Activated CD4-positive, alpha-beta memory T cell treated with anti-CD3 and anti-CD28 coated beads for 36 hours (primary cell): ENCODE measurements around the gene VEZT. TPM values are rescaled to one million over a fixed set of nuclear protein-coding genes. Genes with fewer than 3 reads are reported as not detected.
"Not testable (repeated sequence)": the region's sequence is repeated elsewhere in the genome, so short reads cannot be mapped to it uniquely, and the experiment has no call there.

ENCODE experiments used
- CTCF ChIA-PET: fragments of 350-600 bp; sonication (Branson Sonifier 250); formaldehyde crosslinking; loops from one replicate; lab custom pipeline; 2021; ENCODE audit warnings: antibody characterized with exemption, inconsistent platforms; lab: Charles Lee
- POLR2A ChIA-PET: fragments of 350-600 bp; sonication (Branson Sonifier 250); formaldehyde crosslinking; loops from one replicate; lab custom pipeline; 2021; ENCODE audit warnings: antibody characterized with exemption; lab: Charles Lee
- DNase-seq: peaks from one replicate; pipeline ENCODE4 v3.0.0-alpha.2; 2020
- H3K27ac Mint-ChIP-seq: one replicate; pipeline ENCODE4 v1.8.0; 2021; ENCODE audit warnings: mixed read lengths
- H3K27me3 Mint-ChIP-seq: one replicate; pipeline ENCODE4 v1.8.0; 2021; ENCODE audit warnings: mixed read lengths
- H3K36me3 Mint-ChIP-seq: one replicate; pipeline ENCODE4 v1.8.0; 2021; ENCODE audit warnings: mixed read lengths
- H3K4me1 Mint-ChIP-seq: one replicate; pipeline ENCODE4 v1.8.0; 2021; ENCODE audit warnings: low read depth, mixed read lengths
- H3K4me3 Mint-ChIP-seq: one replicate; pipeline ENCODE4 v1.8.0; 2021; ENCODE audit warnings: mild to moderate bottlenecking, mixed read lengths
- H3K9me3 Mint-ChIP-seq: one replicate; pipeline ENCODE4 v1.8.0; 2021; ENCODE audit warnings: mixed read lengths
- intact Hi-C: fragments of 100-400 bp; cut with micrococcal nuclease; formaldehyde crosslinking; loops from one replicate; pipeline ENCODE4 v1.15.1; 2023
- total RNA-seq, 2 experiments: library from RNA; stranded (reverse); gene quantifications; one replicate each; pipeline ENCODE4 v1.2.3, GENCODE V29; 2021

VEZT gene
- total RNA-seq, 2 experiments from 2014 or later, result 50.7 to 54.4 TPM

GRCh38 chr12:95228617-95229016 is 11.0 kb downstream of the VEZT start:
- peaks cover 32% of the 10 kb centered on the region for H3K4me1 Mint-ChIP-seq
- POLR2A ChIA-PET, result interaction anchor here (0.5 kb wide), 1 partner anchor 270 kb away, joined by 4 read pairs; no protein-coding TSS in a partner anchor
- no peak overlapping the region for H3K27ac Mint-ChIP-seq

GRCh38 chr12:95229636-95230035 is 12.0 kb downstream of the VEZT start:
- no peak overlapping the region for H3K27ac Mint-ChIP-seq
- H3K4me3 Mint-ChIP-seq, result no peak overlapping the region
- no peaks in the 10 kb centered on the region for H3K27me3 Mint-ChIP-seq
- H3K36me3 Mint-ChIP-seq, result peaks cover 6% of the 10 kb centered on the region
- intact Hi-C loops, result no loop called here
- ChIA-PET POLR2A (no interaction called here), CTCF (interaction anchor here (0.7 kb wide), 1 partner anchor 30 kb away, joined by 3 read pairs; no protein-coding TSS in a partner anchor)
- H3K9me3 Mint-ChIP-seq, result no peaks in the 10 kb centered on the region
- no peak for DNase-seq
- H3K4me1 Mint-ChIP-seq, result peaks cover 23% of the 10 kb centered on the region

More at GRCh38 chr12:95228617-95229016, 11.0 kb downstream of the VEZT start:
- Mint-ChIP-seq H3K9me3 (no peaks in the 10 kb centered on the region), H3K4me3 (no peak overlapping the region), H3K27me3 (no peaks in the 10 kb centered on the region), H3K36me3 (peaks cover 4% of the 10 kb centered on the region)
- intact Hi-C loops, result no loop called here
- CTCF ChIA-PET, result interaction anchor here (0.7 kb wide), 1 partner anchor 11 kb away, joined by 3 read pairs; the partner anchor contains the start of genes FGD6 and VEZT
- no peak for DNase-seq

- intact Hi-C loops, result no loop called here
- DNase-seq, result no peak
- no peak overlapping the region for H3K27ac Mint-ChIP-seq
- no peaks in the 10 kb centered on the region for H3K9me3 Mint-ChIP-seq
- no peak overlapping the region for H3K4me3 Mint-ChIP-seq
- POLR2A ChIA-PET, result no interaction called here
- peaks cover 3% of the 10 kb centered on the region for H3K36me3 Mint-ChIP-seq
- H3K27me3 Mint-ChIP-seq, result no peaks in the 10 kb centered on the region
- CTCF ChIA-PET, result no interaction called here
- H3K4me1 Mint-ChIP-seq, result peaks cover 18% of the 10 kb centered on the region
Observed at GRCh38 chr12:95230313-95230712, 12.7 kb downstream of the VEZT start.

GRCh38 chr12:95231190-95231589 is 13.6 kb downstream of the VEZT start:
- POLR2A ChIA-PET, result no interaction called here
- no peak overlapping the region for H3K4me3 Mint-ChIP-seq

GRCh38 chr12:95234187-95234586 is 16.6 kb downstream of the VEZT start:
- intact Hi-C loops, H3K9me3 Mint-ChIP-seq, H3K27ac Mint-ChIP-seq, H3K4me3 Mint-ChIP-seq, CTCF ChIA-PET, H3K27me3 Mint-ChIP-seq, POLR2A ChIA-PET, DNase-seq: not testable (repeated sequence)
- Mint-ChIP-seq H3K36me3 (peaks cover 13% of the 10 kb centered on the region), H3K4me1 (peaks cover 14% of the 10 kb centered on the region)

More at GRCh38 chr12:95231190-95231589, 13.6 kb downstream of the VEZT start:
- Mint-ChIP-seq H3K27ac (no peak overlapping the region), H3K4me1 (peaks cover 18% of the 10 kb centered on the region), H3K36me3 (peaks cover 7% of the 10 kb centered on the region), H3K9me3 (no peaks in the 10 kb centered on the region), H3K27me3 (no peaks in the 10 kb centered on the region)
- CTCF ChIA-PET, result no interaction called here
- intact Hi-C loops, result no loop called here
- DNase-seq, result no peak

GRCh38 chr12:95235621-95236020 is 18.0 kb downstream of the VEZT start:
- POLR2A ChIA-PET, CTCF ChIA-PET, DNase-seq, H3K27ac Mint-ChIP-seq, H3K27me3 Mint-ChIP-seq, H3K4me3 Mint-ChIP-seq, intact Hi-C loops, H3K9me3 Mint-ChIP-seq: not testable (repeated sequence)
- Mint-ChIP-seq H3K36me3 (peaks cover 13% of the 10 kb centered on the region), H3K4me1 (peaks cover 21% of the 10 kb centered on the region)

GRCh38 chr12:95237315-95237714 is 19.7 kb downstream of the VEZT start:
- ChIA-PET POLR2A (no interaction called here), CTCF (no interaction called here)
- DNase-seq, result no peak
- H3K9me3 Mint-ChIP-seq, result no peaks in the 10 kb centered on the region
- no peak overlapping the region for H3K27ac Mint-ChIP-seq
- no peaks in the 10 kb centered on the region for H3K27me3 Mint-ChIP-seq
- peaks cover 16% of the 10 kb centered on the region for H3K4me1 Mint-ChIP-seq
- intact Hi-C loops, result no loop called here
- peaks cover 19% of the 10 kb centered on the region for H3K36me3 Mint-ChIP-seq
- H3K4me3 Mint-ChIP-seq, result no peak overlapping the region

GRCh38 chr12:95238150-95238549 is 20.5 kb downstream of the VEZT start:
- intact Hi-C loops, result no loop called here
- H3K36me3 Mint-ChIP-seq, result peaks cover 20% of the 10 kb centered on the region
- DNase-seq, result no peak
- no peak overlapping the region for H3K27ac Mint-ChIP-seq
- no peaks in the 10 kb centered on the region for H3K27me3 Mint-ChIP-seq
- peaks cover 14% of the 10 kb centered on the region for H3K4me1 Mint-ChIP-seq
- no peak overlapping the region for H3K4me3 Mint-ChIP-seq
- no peaks in the 10 kb centered on the region for H3K9me3 Mint-ChIP-seq
- CTCF ChIA-PET, result no interaction called here
- POLR2A ChIA-PET, result no interaction called here

- POLR2A ChIA-PET, result interaction anchor here (0.7 kb wide), 1 partner anchor 14 kb away, joined by 3 read pairs; no protein-coding TSS in a partner anchor
- intact Hi-C loops, result no loop called here
Observed at GRCh38 chr12:95239216-95239615, 21.6 kb downstream of the VEZT start.

GRCh38 chr12:95239835-95240234 is 22.2 kb downstream of the VEZT start:
- DNase-seq, H3K9me3 Mint-ChIP-seq, H3K27ac Mint-ChIP-seq, CTCF ChIA-PET, H3K27me3 Mint-ChIP-seq, intact Hi-C loops, H3K4me3 Mint-ChIP-seq: not testable (repeated sequence)
- Mint-ChIP-seq H3K36me3 (peaks cover 23% of the 10 kb centered on the region), H3K4me1 (peaks cover 14% of the 10 kb centered on the region)
- POLR2A ChIA-PET, result interaction anchor here (0.7 kb wide), 1 partner anchor 14 kb away, joined by 3 read pairs; no protein-coding TSS in a partner anchor

More at GRCh38 chr12:95239216-95239615, 21.6 kb downstream of the VEZT start:
- H3K9me3 Mint-ChIP-seq, result no peaks in the 10 kb centered on the region
- H3K27me3 Mint-ChIP-seq, result no peaks in the 10 kb centered on the region
- CTCF ChIA-PET, result interaction anchor here (0.6 kb wide), 1 partner anchor 350 kb away, joined by 5 read pairs; no protein-coding TSS in a partner anchor
- H3K4me3 Mint-ChIP-seq, result no peak overlapping the region
- peaks cover 14% of the 10 kb centered on the region for H3K4me1 Mint-ChIP-seq
- H3K27ac Mint-ChIP-seq, result no peak overlapping the region
- no peak for DNase-seq
- peaks cover 24% of the 10 kb centered on the region for H3K36me3 Mint-ChIP-seq

GRCh38 chr12:95240556-95240955 is 22.9 kb downstream of the VEZT start:
- Mint-ChIP-seq H3K4me3 (no peak overlapping the region), H3K27me3 (no peaks in the 10 kb centered on the region), H3K4me1 (peaks cover 14% of the 10 kb centered on the region), H3K9me3 (no peaks in the 10 kb centered on the region), H3K27ac (no peak overlapping the region), H3K36me3 (peaks cover 23% of the 10 kb centered on the region)
- intact Hi-C loops, result no loop called here
- ChIA-PET CTCF (no interaction called here), POLR2A (interaction anchor here (0.7 kb wide), 1 partner anchor 48 kb away, joined by 3 read pairs; no protein-coding TSS in a partner anchor)
- no peak for DNase-seq

GRCh38 chr12:95241138-95241537 is 23.5 kb downstream of the VEZT start:
- intact Hi-C loops, H3K27ac Mint-ChIP-seq, POLR2A ChIA-PET, H3K4me3 Mint-ChIP-seq, DNase-seq, H3K27me3 Mint-ChIP-seq, H3K9me3 Mint-ChIP-seq, CTCF ChIA-PET: not testable (repeated sequence)
- Mint-ChIP-seq H3K36me3 (peaks cover 19% of the 10 kb centered on the region), H3K4me1 (peaks cover 17% of the 10 kb centered on the region)
